ENCODE data around the gene HBP1. TPM values are rescaled to one million over a fixed set of nuclear protein-coding genes. Genes with fewer than 3 reads are reported as not detected.
"Not testable (repeated sequence)": the region's sequence is repeated elsewhere in the genome, so short reads cannot be mapped to it uniquely, and the experiment has no call there.

HBP1 gene
- polyA plus RNA-seq, 3 donors = 132 to 138 (median 136) TPM

GRCh38 chr7:107220806-107221205 is 52.0 kb downstream of the HBP1 start:
- DNase-seq (ENCODE audit: low read depth in 3 of 3, low spot score in 2 of 3) = not testable (repeated sequence)

DNA sequence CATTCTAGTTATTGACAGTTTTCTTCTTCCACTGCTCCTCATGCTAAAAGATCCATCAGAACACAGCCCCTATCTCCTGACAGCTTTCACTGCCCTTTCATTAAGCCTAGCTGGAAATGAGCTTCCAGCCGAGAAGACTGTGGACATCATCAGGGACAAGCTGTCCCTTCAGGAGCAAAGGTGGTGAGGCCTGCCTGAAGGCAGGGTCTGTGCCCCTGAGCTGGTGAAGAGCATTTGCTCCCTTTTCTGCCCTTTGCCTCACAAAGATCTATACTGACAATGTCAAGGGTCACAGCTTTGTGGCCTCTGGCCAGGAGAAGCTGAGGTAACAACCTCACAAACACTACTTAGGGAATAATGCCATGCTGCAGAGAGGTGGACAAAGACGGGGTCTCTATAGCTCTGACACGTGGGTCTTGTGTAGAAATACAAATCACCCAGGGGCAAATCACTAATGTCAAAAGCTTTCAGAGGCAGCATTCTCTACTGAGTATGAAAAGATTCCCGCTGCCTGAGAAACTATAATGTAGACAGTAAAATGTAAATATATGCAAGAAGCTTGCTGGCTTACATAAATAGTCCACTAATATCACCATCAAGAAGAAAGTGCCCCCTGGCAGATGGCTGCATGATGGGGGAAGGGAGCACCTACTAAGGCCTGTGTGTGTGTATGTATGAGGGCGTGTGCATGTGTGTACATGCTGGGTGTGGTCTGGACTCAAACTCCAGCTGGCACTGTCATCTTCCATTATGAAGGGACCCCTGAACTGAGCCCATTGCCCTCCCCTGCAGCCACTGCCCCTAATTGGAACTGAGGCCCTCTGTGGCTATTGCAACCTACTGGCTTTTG is 55.8 kb downstream of the HBP1 start:
- DNase-seq (ENCODE audit: low read depth in 3 of 3, low spot score in 2 of 3) = no peak

- no peak for DNase-seq (ENCODE audit: low read depth in 3 of 3, low spot score in 2 of 3)
Measured at GRCh38 chr7:107228291-107228690, 59.5 kb downstream of the HBP1 start.

DNA sequence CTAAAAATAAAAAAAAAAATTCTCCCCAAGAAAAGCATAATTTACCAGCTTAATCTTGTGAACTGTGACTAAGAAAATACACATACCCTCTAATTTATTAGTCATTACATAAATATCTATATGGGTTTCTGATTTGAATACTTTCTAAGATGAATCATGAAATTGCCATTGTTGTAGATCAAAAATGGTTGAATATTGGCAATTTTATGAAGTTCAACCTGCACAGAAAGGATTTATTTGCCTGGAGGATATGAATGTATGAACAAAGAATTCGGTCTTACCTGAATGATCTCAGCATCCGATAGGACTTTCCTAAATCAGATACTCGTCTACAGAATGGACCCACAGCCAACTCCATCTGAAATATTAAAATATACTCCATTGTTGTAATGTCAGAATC is 61.5 kb downstream of the HBP1 start:
- no peak for DNase-seq (ENCODE audit: low read depth in 3 of 3, low spot score in 2 of 3)

GRCh38 chr7:107232568-107233090 is 63.8 kb downstream of the HBP1 start:
- DNase-seq (ENCODE audit: low read depth in 3 of 3, low spot score in 2 of 3) = no peak

GRCh38 chr7:107233174-107233573 is 64.4 kb downstream of the HBP1 start:
- DNase-seq (ENCODE audit: low read depth in 3 of 3, low spot score in 2 of 3) = no peak

GRCh38 chr7:107233981-107234380 is 65.2 kb downstream of the HBP1 start:
- DNase-seq (ENCODE audit: low read depth in 3 of 3, low spot score in 2 of 3) = no peak

DNA sequence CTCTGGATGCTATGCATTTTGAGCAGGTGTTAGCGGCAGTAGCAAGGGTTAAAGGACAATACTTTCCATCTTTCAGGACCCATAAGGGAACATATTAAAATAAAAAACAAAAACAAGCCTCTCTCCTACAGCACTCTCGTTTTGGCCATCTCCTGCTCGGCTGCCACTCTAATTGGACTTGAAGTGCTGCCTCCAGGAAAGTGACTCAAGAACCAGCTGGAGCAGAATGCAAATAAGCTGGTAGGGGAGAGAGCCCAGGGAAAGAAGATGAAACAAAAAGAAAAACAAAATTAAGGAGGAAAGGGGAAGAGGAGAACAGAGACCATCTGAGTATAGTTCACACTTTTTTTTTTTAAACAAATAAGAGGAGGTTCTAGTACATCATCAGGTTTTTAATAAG is 65.6 kb downstream of the HBP1 start:
- DNase-seq (ENCODE audit: low read depth in 3 of 3, low spot score in 2 of 3) = no peak

DNA sequence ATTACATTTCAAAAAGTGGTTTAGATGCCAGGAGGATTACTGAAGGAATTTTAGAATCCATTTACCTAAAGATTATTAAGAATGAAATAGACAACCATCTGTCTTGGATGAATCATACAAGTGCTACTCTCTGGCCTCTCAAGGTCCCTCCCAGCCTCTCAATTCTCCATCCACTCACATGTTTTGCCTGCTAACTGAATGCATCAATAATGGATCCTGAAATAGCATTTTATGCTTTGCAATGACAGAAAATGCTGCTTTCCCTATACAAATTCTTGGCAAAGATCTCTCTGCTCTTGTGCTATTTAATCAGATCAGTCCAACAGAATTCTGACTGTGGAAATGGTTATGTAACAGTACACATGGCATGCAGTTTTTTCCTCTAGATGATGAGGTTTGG is 68.1 kb downstream of the HBP1 start:
- no peak for DNase-seq (ENCODE audit: low read depth in 3 of 3, low spot score in 2 of 3)

DNA sequence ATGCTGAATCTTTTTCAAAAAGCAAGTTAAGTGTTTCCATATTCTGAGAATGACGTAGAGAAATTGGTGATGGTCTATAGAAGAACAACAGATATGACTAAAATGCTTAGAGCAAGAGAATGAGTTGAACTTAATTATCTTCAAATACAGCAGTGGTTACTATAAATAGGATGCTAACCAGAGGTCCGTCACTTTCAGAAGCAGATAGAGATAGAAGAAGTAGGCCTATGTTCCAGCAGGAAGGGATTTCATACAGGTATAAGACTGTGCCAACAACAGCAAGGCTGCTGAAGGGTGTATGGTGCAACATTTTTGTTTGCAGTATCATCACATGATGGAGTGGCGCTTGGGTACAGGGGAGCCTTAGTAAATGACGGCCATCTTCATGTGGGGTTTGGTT is 68.6 kb downstream of the HBP1 start:
- DNase-seq (ENCODE audit: low read depth in 3 of 3, low spot score in 2 of 3) = no peak

GRCh38 chr7:107242267-107242666 is 73.5 kb downstream of the HBP1 start:
- DNase-seq (ENCODE audit: low read depth in 3 of 3, low spot score in 2 of 3) = no peak

DNA sequence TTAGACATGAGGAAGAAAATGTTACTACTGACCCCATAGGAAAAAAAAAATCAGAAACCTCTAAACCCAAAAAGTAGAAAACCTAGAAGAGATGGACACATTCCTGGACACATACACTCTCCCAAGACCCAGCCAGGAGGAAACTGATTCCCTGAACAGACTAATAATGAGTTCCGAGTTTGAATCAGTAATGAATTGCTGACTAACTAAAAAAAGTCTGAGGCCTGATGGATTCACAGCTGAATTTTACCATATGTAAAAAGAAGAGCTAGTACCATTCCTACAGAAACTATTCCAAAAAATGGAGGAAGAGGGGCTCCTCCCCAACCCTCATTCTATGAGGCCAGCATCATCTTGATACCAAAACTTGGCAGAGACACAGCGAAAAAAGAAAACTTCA is 75.8 kb downstream of the HBP1 start:
- DNase-seq (ENCODE audit: low read depth in 3 of 3, low spot score in 2 of 3) = no peak

DNA sequence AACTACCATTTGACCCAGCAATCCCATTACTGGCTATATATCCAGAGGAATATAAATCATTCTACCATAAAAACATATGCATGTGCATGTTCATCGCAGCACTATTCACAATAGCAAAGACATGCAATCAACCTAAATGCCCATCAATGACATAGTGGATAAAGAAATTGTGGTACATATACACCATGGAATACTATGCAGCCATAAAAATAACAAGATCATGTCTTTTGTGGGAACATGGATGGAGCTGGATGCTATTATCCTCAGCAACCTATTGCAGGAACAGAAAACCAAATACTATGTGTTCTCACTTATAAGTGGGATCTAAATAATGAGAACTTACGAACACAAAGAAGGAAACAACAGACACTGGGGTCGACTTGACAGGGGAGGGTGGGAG is 78.0 kb downstream of the HBP1 start:
- DNase-seq (ENCODE audit: low read depth in 3 of 3, low spot score in 2 of 3) = not testable (repeated sequence)

DNA sequence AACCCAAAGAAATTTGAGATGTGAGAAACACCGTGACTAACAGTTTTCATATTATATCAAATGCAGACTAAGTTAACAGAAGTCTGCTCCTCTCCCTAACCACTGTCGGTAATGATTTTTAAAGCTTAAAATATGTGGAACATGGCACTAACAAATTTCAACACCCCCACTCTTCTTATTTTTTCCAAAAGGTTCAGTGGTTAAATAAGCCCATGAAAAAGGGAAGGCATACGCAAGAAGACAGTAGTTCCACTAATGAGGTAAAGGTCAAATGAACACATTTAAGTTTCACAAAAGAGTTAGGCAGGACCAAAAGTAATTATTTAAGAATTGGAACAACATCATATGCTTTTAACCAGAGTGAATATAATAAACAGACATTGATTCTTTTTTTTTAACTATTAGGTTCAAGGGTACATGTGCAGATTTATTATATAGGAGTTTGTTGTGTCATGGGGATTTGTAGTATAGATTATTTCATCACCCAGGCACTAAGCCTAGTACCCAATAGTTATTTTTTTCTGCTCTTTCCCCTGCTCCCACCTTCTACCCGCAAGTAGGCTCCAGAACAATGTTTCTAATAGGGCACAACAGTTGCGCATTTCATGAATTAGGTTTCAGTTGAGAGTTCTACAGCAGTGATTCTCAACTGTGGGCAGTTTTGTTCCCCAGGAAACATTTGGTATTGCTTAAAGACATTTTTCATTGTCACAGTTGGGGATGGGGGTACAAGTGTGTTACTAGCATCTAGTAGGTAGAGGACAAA is 79.9 kb downstream of the HBP1 start:
- DNase-seq (ENCODE audit: low read depth in 3 of 3, low spot score in 2 of 3) = no peak

DNA sequence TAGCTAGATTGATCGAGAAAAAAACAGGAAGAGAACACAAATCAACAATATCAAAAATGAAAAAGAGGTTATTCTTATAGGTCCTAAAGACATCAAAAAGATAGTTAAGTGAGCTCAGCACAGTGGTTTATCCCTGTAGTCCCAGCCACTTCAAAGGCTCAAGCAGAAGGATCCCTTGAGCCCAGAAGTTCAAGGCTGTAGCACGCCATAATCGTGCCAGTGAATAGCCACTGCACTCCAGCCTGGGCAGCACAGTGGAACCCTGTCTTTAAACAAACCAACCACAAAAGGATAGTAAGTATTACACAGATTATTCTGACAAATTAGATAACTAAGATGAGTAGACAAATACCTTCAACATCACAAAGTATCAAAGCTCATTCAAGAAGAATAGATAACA is 83.2 kb downstream of the HBP1 start:
- no peak for DNase-seq (ENCODE audit: low read depth in 3 of 3, low spot score in 2 of 3)

Other genes starting within 250 kb of the HBP1 start
- gene PRKAR2B, start 124.3 kb upstream of the HBP1 start, polyA plus RNA-seq (ENCODE audit: insufficient read length in 3 of 3) = 10 to 100 TPM; 39.6 to 46.1 (median 45.4) TPM

Measured in right renal cortex interstitium (tissue), 3 donors.